ENCODE measurements around the gene NLGN4X.

Gene NLGN4X

GRCh38 chrX:5842601-5843000, 386.1 kb downstream of the NLGN4X start:
- no peak for DNase-seq

Measured in cortex of kidney (tissue), 1 donor.